Right hindlimb (tissue), 1 donor: Measurements from ENCODE around the gene KRT80.
A peak's percentile ranks its signal among the peaks of the same experiment; 100 is the strongest.
"Not testable (repeated sequence)": the region's sequence is repeated elsewhere in the genome, so short reads cannot be mapped to it uniquely, and the experiment has no call there.

Experiments used
- DNase-seq: peaks from one replicate; pipeline ENCODE4 v3.0.0-alpha.2; 2018

Gene KRT80

GRCh38 chr12:52191841-52192791 lies at the start of gene KRT80:
TSS of gene KRT80 (minus strand) at chr12:52192014. CDS start at chr12:52191902, 112 bp downstream.
- DNase-seq: peak; percentile 88

GRCh38 chr12:52241205-52241842 lies 49.5 kb upstream of the KRT80 start:
- no peak for DNase-seq

GRCh38 chr12:52240247-52240646 lies 48.4 kb upstream of the KRT80 start:
- not testable (repeated sequence) for DNase-seq

GRCh38 chr12:52239767-52240166 lies 48.0 kb upstream of the KRT80 start:
- no peak for DNase-seq

- no peak for DNase-seq
These were observed 47.3 kb upstream of the KRT80 start for GRCh38 chr12:52238916-52239646.

- DNase-seq: no peak
These were observed 46.5 kb upstream of the KRT80 start for GRCh38 chr12:52238207-52238840.

GRCh38 chr12:52236386-52237050 lies 44.7 kb upstream of the KRT80 start:
- DNase-seq: no peak

- no peak for DNase-seq
These were observed 44.1 kb upstream of the KRT80 start for GRCh38 chr12:52235822-52236361.

- DNase-seq: no peak
These were observed 43.4 kb upstream of the KRT80 start for GRCh38 chr12:52235001-52235764.

GRCh38 chr12:52234223-52234810 lies 42.5 kb upstream of the KRT80 start:
- DNase-seq: no peak

- no peak for DNase-seq
These were observed 41.8 kb upstream of the KRT80 start for GRCh38 chr12:52233462-52234207.

GRCh38 chr12:52232674-52233461 lies 41.1 kb upstream of the KRT80 start, which contains the start of gene KRT7:
TSS of gene KRT7 (plus strand) at chr12:52233243. CDS start at chr12:52233297, 54 bp downstream.
- DNase-seq: no peak

- DNase-seq: no peak
These were observed 40.4 kb upstream of the KRT80 start for GRCh38 chr12:52232203-52232673.

GRCh38 chr12:52231305-52232202 lies 39.7 kb upstream of the KRT80 start:
- no peak for DNase-seq

- no peak for DNase-seq
These were observed 38.8 kb upstream of the KRT80 start for GRCh38 chr12:52230364-52231281.

- DNase-seq: no peak
These were observed 38.1 kb upstream of the KRT80 start for GRCh38 chr12:52229836-52230343.
